AG09319 (cell line): ENCODE results near the gene ZNF598.

Source experiments
- DNase-seq: peaks from one replicate; pipeline ENCODE4 v3.0.0-alpha.2; 2010; ENCODE audit warnings: low read depth; ENCODE audit errors: extremely low read depth
- CTCF ChIP-seq: IDR thresholded peaks from 2 replicates; pipeline ENCODE4 v1.5.1; 2011; ENCODE audit warnings: low read depth, mild to moderate bottlenecking, inconsistent platforms, low read length, moderate library complexity

The ZNF598 gene

GRCh38 chr16:2028620-2029220, 19.1 kb upstream of the ZNF598 start:
- DNase-seq, result no peak
- TF ChIP-seq CTCF, result no peak

- DNase-seq, result no peak
- TF ChIP-seq CTCF, result no peak
Measured at GRCh38 chr16:2028146-2028545, 18.5 kb upstream of the ZNF598 start.

GRCh38 chr16:2027024-2028010, 17.7 kb upstream of the ZNF598 start:
- DNase-seq, result no peak

GRCh38 chr16:2026461-2027023, 16.9 kb upstream of the ZNF598 start, which contains the start of gene NHERF2:
Gene NHERF2, plus strand, starts transcription at chr16:2026902. Its CDS starts 104 bp downstream, at chr16:2027006.
- DNase-seq, result no peak
- no peak for TF ChIP-seq CTCF

More at GRCh38 chr16:2027024-2028010, 17.7 kb upstream of the ZNF598 start:
- no peak; the same call in 1 of the 2 replicates for TF ChIP-seq CTCF

GRCh38 chr16:2025878-2026460, 16.3 kb upstream of the ZNF598 start:
- DNase-seq, result no peak
- TF ChIP-seq CTCF, result no peak

GRCh38 chr16:2025251-2025650, 15.6 kb upstream of the ZNF598 start:
- TF ChIP-seq CTCF, result no peak
- DNase-seq, result no peak
